Measurements from ENCODE around the gene KIF6. TPM values are rescaled to one million over a fixed set of nuclear protein-coding genes. Genes with fewer than 3 reads are reported as not detected.

Gene KIF6
- total RNA-seq, 1 donor from 2014 or later = 1.5 TPM

GRCh38 chr6:39404312-39404711 lies 320.9 kb downstream of the KIF6 start:
- H3K9me3 Mint-ChIP-seq = peaks cover 2% of the 10 kb centered on the region
- TF ChIP-seq CTCF (conservative IDR thresholded peaks at IDR 0.05) = no peak
- no peak overlapping the region for H3K4me3 Mint-ChIP-seq
- no peaks in the 10 kb centered on the region for H3K27me3 Mint-ChIP-seq (ENCODE audit: low read depth)
- no peak overlapping the region for H3K27ac Mint-ChIP-seq (ENCODE audit: unreplicated experiment)
- peaks cover 4% of the 10 kb centered on the region for H3K4me1 Mint-ChIP-seq
- no peaks in the 10 kb centered on the region for H3K36me3 Mint-ChIP-seq (ENCODE audit: low read depth)
- no peak for DNase-seq (ENCODE audit: low read depth, low spot score)

- no peak for DNase-seq (ENCODE audit: low read depth, low spot score)
- Mint-ChIP-seq H3K4me1 (peaks cover 4% of the 10 kb centered on the region), H3K27me3 (ENCODE audit: low read depth) (no peaks in the 10 kb centered on the region), H3K36me3 (ENCODE audit: low read depth) (no peaks in the 10 kb centered on the region), H3K4me3 (no peak overlapping the region), H3K9me3 (peaks cover 2% of the 10 kb centered on the region), H3K27ac (ENCODE audit: unreplicated experiment) (no peak overlapping the region)
- no peak for TF ChIP-seq CTCF (conservative IDR thresholded peaks at IDR 0.05)
These were observed 321.9 kb downstream of the KIF6 start for GRCh38 chr6:39403304-39403703.

GRCh38 chr6:39402239-39402751 lies 322.9 kb downstream of the KIF6 start:
- DNase-seq (ENCODE audit: low read depth, low spot score) = no peak
- peaks cover 2% of the 10 kb centered on the region for H3K9me3 Mint-ChIP-seq
- H3K27me3 Mint-ChIP-seq (ENCODE audit: low read depth) = no peaks in the 10 kb centered on the region
- H3K27ac Mint-ChIP-seq (ENCODE audit: unreplicated experiment) = no peak overlapping the region
- no peak for TF ChIP-seq CTCF (conservative IDR thresholded peaks at IDR 0.05)
- H3K4me1 Mint-ChIP-seq = peaks cover 4% of the 10 kb centered on the region
- no peaks in the 10 kb centered on the region for H3K36me3 Mint-ChIP-seq (ENCODE audit: low read depth)
- H3K4me3 Mint-ChIP-seq = no peak overlapping the region

- H3K9me3 Mint-ChIP-seq = peaks cover 2% of the 10 kb centered on the region
- H3K36me3 Mint-ChIP-seq (ENCODE audit: low read depth) = no peaks in the 10 kb centered on the region
- TF ChIP-seq CTCF (conservative IDR thresholded peaks at IDR 0.05) = no peak
- no peaks in the 10 kb centered on the region for H3K27me3 Mint-ChIP-seq (ENCODE audit: low read depth)
- no peak overlapping the region for H3K4me3 Mint-ChIP-seq
- no peak for DNase-seq (ENCODE audit: low read depth, low spot score)
- no peak overlapping the region for H3K27ac Mint-ChIP-seq (ENCODE audit: unreplicated experiment)
- peaks cover 4% of the 10 kb centered on the region for H3K4me1 Mint-ChIP-seq
These were observed 323.8 kb downstream of the KIF6 start for GRCh38 chr6:39401376-39401775.

GRCh38 chr6:39400026-39400425 lies 325.2 kb downstream of the KIF6 start:
- no peak overlapping the region for H3K4me3 Mint-ChIP-seq
- H3K36me3 Mint-ChIP-seq (ENCODE audit: low read depth) = no peaks in the 10 kb centered on the region
- DNase-seq (ENCODE audit: low read depth, low spot score) = no peak
- H3K27ac Mint-ChIP-seq (ENCODE audit: unreplicated experiment) = no peak overlapping the region
- TF ChIP-seq CTCF (conservative IDR thresholded peaks at IDR 0.05) = no peak
- peaks cover 2% of the 10 kb centered on the region for H3K9me3 Mint-ChIP-seq
- no peaks in the 10 kb centered on the region for H3K27me3 Mint-ChIP-seq (ENCODE audit: low read depth)
- H3K4me1 Mint-ChIP-seq = peaks cover 4% of the 10 kb centered on the region

DNA sequence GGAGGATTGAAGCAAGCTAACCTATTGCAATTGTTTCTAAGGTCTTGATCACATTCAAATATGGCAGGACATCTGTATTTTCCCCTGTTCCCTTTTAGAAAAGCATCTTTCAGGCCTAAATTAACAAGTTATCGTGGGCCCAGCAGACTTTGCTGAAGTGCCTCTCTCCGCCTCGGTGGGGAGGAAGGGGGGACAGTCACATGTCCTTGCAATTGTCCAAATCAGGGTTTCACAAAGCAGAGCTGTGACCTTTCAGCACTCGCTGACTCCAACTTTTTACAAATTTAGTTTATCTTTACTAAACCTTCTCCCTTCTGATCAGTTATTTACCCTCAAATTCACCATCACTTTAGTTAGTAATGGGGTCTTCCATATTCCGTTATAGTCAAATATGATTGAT lies 328.4 kb downstream of the KIF6 start:
- H3K4me1 Mint-ChIP-seq = no peaks in the 10 kb centered on the region
- no peak overlapping the region for H3K4me3 Mint-ChIP-seq
- H3K36me3 Mint-ChIP-seq (ENCODE audit: low read depth) = no peaks in the 10 kb centered on the region
- no peak for TF ChIP-seq CTCF (conservative IDR thresholded peaks at IDR 0.05)
- DNase-seq (ENCODE audit: low read depth, low spot score) = no peak
- H3K27me3 Mint-ChIP-seq (ENCODE audit: low read depth) = no peaks in the 10 kb centered on the region
- no peak overlapping the region for H3K27ac Mint-ChIP-seq (ENCODE audit: unreplicated experiment)
- peaks cover 2% of the 10 kb centered on the region for H3K9me3 Mint-ChIP-seq
